MM.1S (cell line): ENCODE data around the gene OS9.

ENCODE experiments used
- CTCF ChIP-seq: fragments of 300-600 bp; sonication (generic); IDR thresholded peaks from 2 replicates; pipeline ENCODE4 v1.5.1; 2016; ENCODE audit warnings: antibody characterized with exemption, low read length, mixed read lengths
- EZH2 ChIP-seq: fragments of 300-600 bp; sonication (generic); optimal IDR thresholded peaks from 2 replicates; pipeline ENCODE3; 2017; ENCODE audit warnings: low read depth, mild to moderate bottlenecking, antibody characterized with exemption, low read length, mixed read lengths
- EZH2phosphoT487 ChIP-seq: fragments of 300-600 bp; sonication (generic); IDR thresholded peaks from 2 replicates; pipeline ENCODE4 v1.6.1; 2018; ENCODE audit warnings: antibody characterized with exemption, low read length

- TF ChIP-seq CTCF (no peak), EZH2phosphoT487 (no peak), EZH2 (no peak)
Observed at GRCh38 chr12:57763881-57764661, 70.1 kb downstream of the OS9 start.
